SU-DHL-6 (cell line): Measurements from ENCODE around the gene GPN2.

Experiments used
- EZH2phosphoT487 ChIP-seq: fragments of 200-600 bp; sonication (generic), shearing (Covaris generic); conservative IDR thresholded peaks from 2 replicates; pipeline ENCODE4 v1.6.1; 2018; ENCODE audit warnings: mild to moderate bottlenecking, antibody characterized with exemption, low read length, moderate library complexity, mixed read lengths
- TF ChIP-seq, protein P1 (sequence below): fragments of 200-600 bp; sonication (generic); IDR thresholded peaks from one replicate; pipeline ENCODE4 v1.5.1; 2017; ENCODE audit warnings: antibody characterized with exemption, mild to moderate bottlenecking, low read length, moderate library complexity; ENCODE audit not compliant: insufficient read depth, poor library complexity, severe bottlenecking

- TF ChIP-seq, protein P1, sequence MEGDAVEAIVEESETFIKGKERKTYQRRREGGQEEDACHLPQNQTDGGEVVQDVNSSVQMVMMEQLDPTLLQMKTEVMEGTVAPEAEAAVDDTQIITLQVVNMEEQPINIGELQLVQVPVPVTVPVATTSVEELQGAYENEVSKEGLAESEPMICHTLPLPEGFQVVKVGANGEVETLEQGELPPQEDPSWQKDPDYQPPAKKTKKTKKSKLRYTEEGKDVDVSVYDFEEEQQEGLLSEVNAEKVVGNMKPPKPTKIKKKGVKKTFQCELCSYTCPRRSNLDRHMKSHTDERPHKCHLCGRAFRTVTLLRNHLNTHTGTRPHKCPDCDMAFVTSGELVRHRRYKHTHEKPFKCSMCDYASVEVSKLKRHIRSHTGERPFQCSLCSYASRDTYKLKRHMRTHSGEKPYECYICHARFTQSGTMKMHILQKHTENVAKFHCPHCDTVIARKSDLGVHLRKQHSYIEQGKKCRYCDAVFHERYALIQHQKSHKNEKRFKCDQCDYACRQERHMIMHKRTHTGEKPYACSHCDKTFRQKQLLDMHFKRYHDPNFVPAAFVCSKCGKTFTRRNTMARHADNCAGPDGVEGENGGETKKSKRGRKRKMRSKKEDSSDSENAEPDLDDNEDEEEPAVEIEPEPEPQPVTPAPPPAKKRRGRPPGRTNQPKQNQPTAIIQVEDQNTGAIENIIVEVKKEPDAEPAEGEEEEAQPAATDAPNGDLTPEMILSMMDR = no peak
- no peak for TF ChIP-seq EZH2phosphoT487
These were observed 56.4 kb downstream of the GPN2 start for GRCh38 chr1:26833432-26834405.
